SK-N-SH treated with all-trans-retinoic acid at 6 μM for 48 hours (cell line): ENCODE results near the gene TRIM7.

Experiments
- ATAC-seq: fragments of 200-7000 bp; cut with Tn5 transposase; 3 replicates; pipeline ENCODE4 v1.9.1; 2020; ENCODE audit warnings: mild to moderate bottlenecking, moderate library complexity
- ARNTL ChIP-seq: fragments of 450-650 bp; formaldehyde crosslinking; IDR thresholded peaks from 2 replicates; pipeline ENCODE4 v1.5.0; 2020; ENCODE audit warnings: low read depth, mild to moderate bottlenecking, moderate library complexity, borderline replicate concordance
- BACH2 ChIP-seq: fragments of 250-450 bp; sonication (Bioruptor Pico); IDR thresholded peaks from 2 replicates; pipeline ENCODE4 v1.9.0; 2021; ENCODE audit warnings: mild to moderate bottlenecking, borderline replicate concordance
- CSDC2 ChIP-seq: fragments of 250-450 bp; sonication (Bioruptor Pico); IDR thresholded peaks from 2 replicates; pipeline ENCODE4 v1.5.0; 2020; ENCODE audit warnings: mild to moderate bottlenecking, moderate library complexity
- GLIS3 ChIP-seq: fragments of 250-450 bp; sonication (Bioruptor Pico); IDR thresholded peaks from 2 replicates; pipeline ENCODE4 v1.5.0; 2020; ENCODE audit warnings: mild to moderate bottlenecking, moderate library complexity
- ISL1 ChIP-seq: fragments of 250-450 bp; sonication (Bioruptor Pico); IDR thresholded peaks from 2 replicates; pipeline ENCODE4 v2.1.2; 2022; ENCODE audit warnings: mild to moderate bottlenecking, moderate library complexity
- OSR1 ChIP-seq: fragments of 250-450 bp; sonication (Bioruptor Pico); IDR thresholded peaks from 2 replicates; pipeline ENCODE4 v1.8.0; 2022; ENCODE audit warnings: moderate library complexity, mild to moderate bottlenecking, inconsistent platforms
- PPARA ChIP-seq: fragments of 250-450 bp; sonication (Bioruptor Pico); IDR thresholded peaks from 2 replicates; pipeline ENCODE4 v1.5.0; 2020; ENCODE audit warnings: mild to moderate bottlenecking, borderline replicate concordance
- RARB ChIP-seq: fragments of 250-450 bp; sonication (Bioruptor Pico); IDR thresholded peaks from 2 replicates; pipeline ENCODE4 v1.8.0; 2021; ENCODE audit warnings: mild to moderate bottlenecking, moderate library complexity
- TCF4 ChIP-seq: fragments of 250-450 bp; sonication (Bioruptor Pico); IDR thresholded peaks from 2 replicates; pipeline ENCODE4 v1.8.0; 2021; ENCODE audit warnings: mild to moderate bottlenecking, moderate library complexity, borderline replicate concordance
- TOX ChIP-seq: fragments of 250-450 bp; sonication (Bioruptor Pico); IDR thresholded peaks from 2 replicates; pipeline ENCODE4 v1.8.0; 2021; ENCODE audit warnings: mild to moderate bottlenecking, moderate library complexity, borderline replicate concordance
- ZC3H10 ChIP-seq: fragments of 250-450 bp; sonication (Bioruptor Pico); IDR thresholded peaks from 2 replicates; pipeline ENCODE4 v1.5.1; 2021; ENCODE audit warnings: mild to moderate bottlenecking, moderate library complexity
- ZFP3 ChIP-seq: fragments of 250-450 bp; sonication (Bioruptor Pico); IDR thresholded peaks from 2 replicates; pipeline ENCODE4 v1.5.0; 2020; ENCODE audit warnings: mild to moderate bottlenecking, moderate library complexity
- ZFP30 ChIP-seq: fragments of 450-650 bp; formaldehyde crosslinking; IDR thresholded peaks from 2 replicates; pipeline ENCODE4 v1.5.0; 2022; ENCODE audit warnings: mild to moderate bottlenecking, moderate library complexity
- ZNF565 ChIP-seq: fragments of 450-650 bp; formaldehyde crosslinking; conservative IDR thresholded peaks from 2 replicates; pipeline ENCODE4 v1.5.0; 2020; ENCODE audit warnings: low read depth, mild to moderate bottlenecking, moderate library complexity
- ZNF70 ChIP-seq: fragments of 450-650 bp; formaldehyde crosslinking; IDR thresholded peaks from 2 replicates; pipeline ENCODE4 v1.5.0; 2020; ENCODE audit warnings: mild to moderate bottlenecking, moderate library complexity
- ZNF8 ChIP-seq: fragments of 450-650 bp; formaldehyde crosslinking; IDR thresholded peaks from 2 replicates; pipeline ENCODE4 v1.5.0; 2020; ENCODE audit warnings: mild to moderate bottlenecking, moderate library complexity
- TF ChIP-seq, protein P1 (sequence below): fragments of 250-450 bp; sonication (Bioruptor Pico); IDR thresholded peaks from 2 replicates; pipeline ENCODE4 v1.5.0; 2020; ENCODE audit warnings: mild to moderate bottlenecking, moderate library complexity
- TF ChIP-seq, protein P2 (sequence below): fragments of 250-450 bp; sonication (Bioruptor Pico); IDR thresholded peaks from 2 replicates; pipeline ENCODE4 v1.8.0; 2020; ENCODE audit warnings: mild to moderate bottlenecking, moderate library complexity, borderline replicate concordance
- TF ChIP-seq, protein P3 (sequence below): fragments of 250-450 bp; sonication (Bioruptor Pico); IDR thresholded peaks from 2 replicates; pipeline ENCODE4 v1.8.0; 2021; ENCODE audit warnings: low read depth, mild to moderate bottlenecking, moderate library complexity, borderline replicate concordance
- TF ChIP-seq, protein P4 (sequence below): fragments of 250-450 bp; sonication (Bioruptor Pico); IDR thresholded peaks from 2 replicates; pipeline ENCODE4 v1.5.1; 2021; ENCODE audit warnings: mild to moderate bottlenecking, moderate library complexity

Gene TRIM7

DNA sequence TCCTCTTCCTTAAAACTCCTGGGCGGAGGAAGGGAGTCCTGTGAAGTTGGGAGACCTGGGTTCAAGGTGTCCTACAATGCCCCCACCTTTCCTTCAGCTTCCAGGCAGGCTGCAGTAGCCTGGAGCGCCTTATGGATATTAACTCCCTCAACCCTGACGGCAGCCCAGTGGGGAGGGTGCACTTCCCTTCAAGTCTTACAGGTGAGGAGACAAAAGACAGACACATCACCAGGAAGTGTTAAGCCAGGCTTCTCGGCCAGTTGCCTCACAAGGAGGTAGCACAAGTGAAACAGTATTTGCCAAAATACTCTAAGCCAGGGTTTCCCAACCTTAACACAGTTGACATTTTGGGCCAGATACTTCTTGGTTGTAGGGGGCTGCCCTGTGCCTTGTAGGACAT is 4.2 kb downstream of the TRIM7 start:
- ATAC-seq = no peak
- TF ChIP-seq OSR1 (CRISPR knock-in tag) (no peak), RARB (no peak), ISL1 (CRISPR knock-in tag) (no peak), ZFP30 (CRISPR knock-in tag) (no peak), BACH2 (CRISPR knock-in tag) (no peak), CSDC2 (CRISPR knock-in tag) (no peak)
- TF ChIP-seq, all 23 proteins: peak for 0

DNA sequence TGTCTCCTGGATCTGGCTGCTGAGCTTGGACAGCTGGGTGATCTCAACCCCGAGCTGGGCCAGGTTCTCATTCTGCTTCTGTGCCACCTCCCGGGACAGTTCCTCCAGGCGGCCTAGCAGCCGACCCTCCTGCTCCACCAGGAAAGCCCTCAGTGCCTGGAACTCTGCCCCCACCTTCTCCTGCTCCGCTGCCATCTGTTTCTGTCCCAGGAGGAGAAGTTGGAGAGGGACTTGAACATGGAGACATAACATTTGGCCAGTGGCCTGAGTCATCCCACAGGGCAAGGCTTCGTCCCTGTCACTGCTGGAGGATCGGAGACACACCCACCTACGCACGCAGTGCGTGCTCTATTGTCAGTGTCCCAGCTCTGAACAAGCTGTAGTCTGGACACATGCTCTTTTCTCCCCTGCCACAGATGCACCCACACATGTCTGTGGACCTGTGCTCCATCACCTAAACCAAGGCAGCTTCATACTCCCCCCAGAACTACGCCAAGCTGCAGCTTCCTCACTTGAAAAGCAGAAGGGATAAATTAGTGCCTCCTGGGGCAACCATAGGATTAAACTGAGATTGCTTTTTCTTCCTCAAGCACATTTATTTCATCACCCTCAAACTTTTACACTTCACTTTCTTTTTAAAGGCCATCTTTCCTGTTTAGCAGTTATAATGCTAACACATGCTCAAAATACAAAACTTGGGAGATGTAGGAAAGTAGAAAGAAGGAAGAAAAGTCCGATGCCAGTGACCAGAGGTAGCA is 4.9 kb downstream of the TRIM7 start:
- ATAC-seq = no peak
- TF ChIP-seq BACH2 (CRISPR knock-in tag) (no peak), ZC3H10 (CRISPR knock-in tag) (no peak), RARB (no peak), TCF4 (CRISPR knock-in tag) (no peak), ZFP3 (CRISPR knock-in tag) (no peak), ZNF8 (CRISPR knock-in tag) (no peak), PPARA (CRISPR knock-in tag) (no peak), GLIS3 (no peak), ARNTL (CRISPR knock-in tag) (no peak), ZNF565 (no peak), CSDC2 (CRISPR knock-in tag) (no peak), ZFP30 (CRISPR knock-in tag) (no peak), OSR1 (CRISPR knock-in tag) (no peak), TOX (CRISPR knock-in tag) (no peak)
- TF ChIP-seq, protein P1, sequence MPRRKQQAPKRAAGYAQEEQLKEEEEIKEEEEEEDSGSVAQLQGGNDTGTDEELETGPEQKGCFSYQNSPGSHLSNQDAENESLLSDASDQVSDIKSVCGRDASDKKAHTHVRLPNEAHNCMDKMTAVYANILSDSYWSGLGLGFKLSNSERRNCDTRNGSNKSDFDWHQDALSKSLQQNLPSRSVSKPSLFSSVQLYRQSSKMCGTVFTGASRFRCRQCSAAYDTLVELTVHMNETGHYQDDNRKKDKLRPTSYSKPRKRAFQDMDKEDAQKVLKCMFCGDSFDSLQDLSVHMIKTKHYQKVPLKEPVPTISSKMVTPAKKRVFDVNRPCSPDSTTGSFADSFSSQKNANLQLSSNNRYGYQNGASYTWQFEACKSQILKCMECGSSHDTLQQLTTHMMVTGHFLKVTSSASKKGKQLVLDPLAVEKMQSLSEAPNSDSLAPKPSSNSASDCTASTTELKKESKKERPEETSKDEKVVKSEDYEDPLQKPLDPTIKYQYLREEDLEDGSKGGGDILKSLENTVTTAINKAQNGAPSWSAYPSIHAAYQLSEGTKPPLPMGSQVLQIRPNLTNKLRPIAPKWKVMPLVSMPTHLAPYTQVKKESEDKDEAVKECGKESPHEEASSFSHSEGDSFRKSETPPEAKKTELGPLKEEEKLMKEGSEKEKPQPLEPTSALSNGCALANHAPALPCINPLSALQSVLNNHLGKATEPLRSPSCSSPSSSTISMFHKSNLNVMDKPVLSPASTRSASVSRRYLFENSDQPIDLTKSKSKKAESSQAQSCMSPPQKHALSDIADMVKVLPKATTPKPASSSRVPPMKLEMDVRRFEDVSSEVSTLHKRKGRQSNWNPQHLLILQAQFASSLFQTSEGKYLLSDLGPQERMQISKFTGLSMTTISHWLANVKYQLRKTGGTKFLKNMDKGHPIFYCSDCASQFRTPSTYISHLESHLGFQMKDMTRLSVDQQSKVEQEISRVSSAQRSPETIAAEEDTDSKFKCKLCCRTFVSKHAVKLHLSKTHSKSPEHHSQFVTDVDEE (CRISPR knock-in tag) = no peak
- TF ChIP-seq, protein P2, sequence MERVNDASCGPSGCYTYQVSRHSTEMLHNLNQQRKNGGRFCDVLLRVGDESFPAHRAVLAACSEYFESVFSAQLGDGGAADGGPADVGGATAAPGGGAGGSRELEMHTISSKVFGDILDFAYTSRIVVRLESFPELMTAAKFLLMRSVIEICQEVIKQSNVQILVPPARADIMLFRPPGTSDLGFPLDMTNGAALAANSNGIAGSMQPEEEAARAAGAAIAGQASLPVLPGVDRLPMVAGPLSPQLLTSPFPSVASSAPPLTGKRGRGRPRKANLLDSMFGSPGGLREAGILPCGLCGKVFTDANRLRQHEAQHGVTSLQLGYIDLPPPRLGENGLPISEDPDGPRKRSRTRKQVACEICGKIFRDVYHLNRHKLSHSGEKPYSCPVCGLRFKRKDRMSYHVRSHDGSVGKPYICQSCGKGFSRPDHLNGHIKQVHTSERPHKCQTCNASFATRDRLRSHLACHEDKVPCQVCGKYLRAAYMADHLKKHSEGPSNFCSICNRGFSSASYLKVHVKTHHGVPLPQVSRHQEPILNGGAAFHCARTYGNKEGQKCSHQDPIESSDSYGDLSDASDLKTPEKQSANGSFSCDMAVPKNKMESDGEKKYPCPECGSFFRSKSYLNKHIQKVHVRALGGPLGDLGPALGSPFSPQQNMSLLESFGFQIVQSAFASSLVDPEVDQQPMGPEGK (CRISPR knock-in tag) = no peak
- TF ChIP-seq, protein P3, sequence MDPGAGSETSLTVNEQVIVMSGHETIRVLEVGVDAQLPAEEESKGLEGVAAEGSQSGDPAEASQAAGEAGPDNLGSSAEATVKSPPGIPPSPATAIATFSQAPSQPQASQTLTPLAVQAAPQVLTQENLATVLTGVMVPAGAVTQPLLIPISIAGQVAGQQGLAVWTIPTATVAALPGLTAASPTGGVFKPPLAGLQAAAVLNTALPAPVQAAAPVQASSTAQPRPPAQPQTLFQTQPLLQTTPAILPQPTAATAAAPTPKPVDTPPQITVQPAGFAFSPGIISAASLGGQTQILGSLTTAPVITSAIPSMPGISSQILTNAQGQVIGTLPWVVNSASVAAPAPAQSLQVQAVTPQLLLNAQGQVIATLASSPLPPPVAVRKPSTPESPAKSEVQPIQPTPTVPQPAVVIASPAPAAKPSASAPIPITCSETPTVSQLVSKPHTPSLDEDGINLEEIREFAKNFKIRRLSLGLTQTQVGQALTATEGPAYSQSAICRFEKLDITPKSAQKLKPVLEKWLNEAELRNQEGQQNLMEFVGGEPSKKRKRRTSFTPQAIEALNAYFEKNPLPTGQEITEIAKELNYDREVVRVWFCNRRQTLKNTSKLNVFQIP (CRISPR knock-in tag) = no peak
- TF ChIP-seq, protein P4, sequence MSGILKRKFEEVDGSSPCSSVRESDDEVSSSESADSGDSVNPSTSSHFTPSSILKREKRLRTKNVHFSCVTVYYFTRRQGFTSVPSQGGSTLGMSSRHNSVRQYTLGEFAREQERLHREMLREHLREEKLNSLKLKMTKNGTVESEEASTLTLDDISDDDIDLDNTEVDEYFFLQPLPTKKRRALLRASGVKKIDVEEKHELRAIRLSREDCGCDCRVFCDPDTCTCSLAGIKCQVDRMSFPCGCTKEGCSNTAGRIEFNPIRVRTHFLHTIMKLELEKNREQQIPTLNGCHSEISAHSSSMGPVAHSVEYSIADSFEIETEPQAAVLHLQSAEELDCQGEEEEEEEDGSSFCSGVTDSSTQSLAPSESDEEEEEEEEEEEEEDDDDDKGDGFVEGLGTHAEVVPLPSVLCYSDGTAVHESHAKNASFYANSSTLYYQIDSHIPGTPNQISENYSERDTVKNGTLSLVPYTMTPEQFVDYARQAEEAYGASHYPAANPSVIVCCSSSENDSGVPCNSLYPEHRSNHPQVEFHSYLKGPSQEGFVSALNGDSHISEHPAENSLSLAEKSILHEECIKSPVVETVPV = no peak
- TF ChIP-seq, all 23 proteins: peak for 0

DNA sequence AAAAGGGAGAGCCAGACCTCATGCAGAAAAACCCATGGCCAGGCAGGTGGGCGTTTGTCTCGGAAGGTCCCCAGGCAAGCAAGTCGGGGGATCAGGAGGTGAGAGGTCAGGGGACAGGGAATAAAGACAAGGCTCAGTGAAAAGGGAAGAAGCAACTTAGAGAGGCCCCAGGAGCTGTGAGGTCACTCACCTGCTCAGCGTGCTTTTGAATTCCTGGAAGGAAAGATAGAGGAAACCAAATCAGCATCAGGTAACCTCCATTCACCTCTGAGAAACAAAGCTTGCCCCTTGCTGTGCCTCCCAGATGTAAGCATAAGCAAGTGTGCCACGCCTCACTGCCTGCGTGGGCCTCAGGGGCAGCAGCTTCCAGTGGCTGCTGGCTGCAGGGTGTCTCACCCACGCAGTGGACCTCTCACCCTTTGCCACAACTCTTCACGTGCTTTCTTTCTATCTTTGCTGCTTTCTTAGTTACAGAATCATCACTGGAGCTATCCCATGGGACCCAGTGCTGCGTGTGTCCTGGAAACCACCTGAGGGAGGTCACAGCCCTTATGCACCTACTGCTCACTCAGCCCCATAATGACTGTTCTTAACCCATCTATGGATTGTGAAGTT is 6.0 kb downstream of the TRIM7 start:
- no peak for ATAC-seq
- TF ChIP-seq BACH2 (CRISPR knock-in tag) (no peak), GLIS3 (no peak), ZFP30 (CRISPR knock-in tag) (no peak), ZNF70 (no peak), RARB (no peak), ZNF8 (CRISPR knock-in tag) (no peak), TOX (CRISPR knock-in tag) (no peak)
- TF ChIP-seq, protein P3 (CRISPR knock-in tag) = no peak
- TF ChIP-seq, protein P4 = no peak
- TF ChIP-seq, protein P1 (CRISPR knock-in tag) = no peak
